GM19328 (cell line): Measurements from ENCODE around the gene ATP6V0E1.
"Not testable (repeated sequence)": the region's sequence is repeated elsewhere in the genome, so short reads cannot be mapped to it uniquely, and the experiment has no call there.

Experiments
- ATAC-seq: cut with Tn5 transposase; IDR thresholded peaks from one replicate; pipeline ENCODE4 v1.9.1; 2021; ENCODE audit warnings: mild to moderate bottlenecking, moderate library complexity; ENCODE audit not compliant: unreplicated experiment

ATP6V0E1 gene

DNA sequence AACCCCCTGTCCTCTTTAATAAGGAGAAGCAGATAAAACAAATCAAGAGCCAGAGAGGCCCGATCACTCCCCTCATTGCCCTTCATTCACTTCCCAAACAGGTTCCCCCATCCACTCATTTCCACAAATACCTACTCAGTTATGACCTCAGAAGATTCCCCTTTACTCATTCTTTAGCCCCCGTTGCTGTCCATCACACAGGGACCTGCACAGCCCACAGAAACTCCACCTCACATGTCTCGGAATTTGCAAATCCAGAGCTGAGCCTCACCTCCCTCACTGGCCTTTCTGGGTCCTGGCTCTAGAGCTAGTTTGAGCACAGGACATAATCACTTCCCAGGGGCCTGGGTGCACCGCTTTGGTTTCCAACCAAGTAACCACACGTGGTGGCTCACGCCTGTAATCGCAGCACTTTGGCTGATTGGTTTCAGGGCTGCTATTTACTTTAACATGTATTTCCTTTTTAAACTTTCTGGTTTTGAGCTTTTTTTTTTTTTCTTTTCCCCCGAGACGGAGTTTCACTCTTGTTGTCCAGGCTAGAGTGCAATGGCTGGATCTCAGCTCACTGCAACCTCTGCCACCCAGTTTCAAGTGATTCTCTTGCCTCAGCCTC lies 17.8 kb downstream of the ATP6V0E1 start:
- peak; percentile 81 for ATAC-seq

DNA sequence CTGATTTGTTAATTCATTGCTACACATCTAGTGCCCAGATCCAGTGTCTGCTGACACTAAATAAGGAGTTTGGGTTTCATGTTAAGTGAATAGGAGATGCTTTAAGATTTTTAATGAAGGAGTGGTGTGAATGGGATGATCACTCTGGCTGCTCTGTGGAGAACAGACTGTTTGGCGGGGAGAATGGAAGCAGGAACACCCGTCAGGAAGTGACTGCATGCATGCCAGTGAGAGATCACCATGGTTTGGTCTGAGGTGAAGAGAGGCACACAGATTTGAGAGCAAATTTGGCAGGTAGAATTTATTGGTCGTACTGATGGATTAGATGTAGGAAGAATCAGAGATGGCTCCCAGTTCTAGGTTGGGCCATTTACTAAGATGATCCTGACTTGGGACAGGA lies 19.8 kb downstream of the ATP6V0E1 start:
- no peak for ATAC-seq

DNA sequence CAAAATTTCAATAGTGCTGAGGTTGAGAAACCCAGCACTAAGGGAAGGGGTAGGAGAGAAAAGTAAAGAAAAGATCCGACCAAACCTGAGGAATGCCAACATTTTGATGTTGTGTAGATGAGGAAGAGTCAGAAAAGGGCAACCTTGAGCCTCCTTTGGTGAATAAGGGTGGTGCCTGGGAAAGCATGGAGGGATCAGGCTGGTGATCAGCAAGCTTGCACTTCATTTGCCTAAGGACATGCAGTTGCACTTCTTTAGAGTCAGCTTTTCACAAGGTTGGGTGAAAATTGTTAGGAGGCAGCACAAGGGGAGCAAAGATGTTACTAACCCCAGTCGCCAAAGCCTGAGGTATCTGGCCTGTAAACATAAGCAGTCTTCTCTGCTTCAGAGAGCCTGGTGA lies 20.4 kb downstream of the ATP6V0E1 start:
- ATAC-seq = no peak

DNA sequence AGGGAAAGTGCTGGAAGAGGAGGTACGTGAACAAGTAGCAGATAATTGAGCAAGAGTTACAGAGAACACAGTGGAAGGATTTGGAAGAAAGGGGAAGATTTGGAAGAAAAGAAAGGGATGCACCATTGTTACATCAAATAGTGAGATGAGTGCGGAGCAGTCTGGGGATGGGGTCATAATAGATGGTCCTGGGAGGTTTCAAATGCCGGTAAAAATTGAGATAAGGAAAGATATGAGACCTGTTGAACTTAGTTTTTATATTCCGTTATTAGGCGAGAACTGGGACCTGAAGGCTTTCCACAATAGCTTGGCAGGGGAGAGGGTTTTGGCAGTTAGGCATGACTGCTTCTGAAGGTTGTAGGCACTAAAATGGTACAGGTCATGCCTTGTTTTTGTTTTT lies 20.9 kb downstream of the ATP6V0E1 start:
- ATAC-seq = no peak

DNA sequence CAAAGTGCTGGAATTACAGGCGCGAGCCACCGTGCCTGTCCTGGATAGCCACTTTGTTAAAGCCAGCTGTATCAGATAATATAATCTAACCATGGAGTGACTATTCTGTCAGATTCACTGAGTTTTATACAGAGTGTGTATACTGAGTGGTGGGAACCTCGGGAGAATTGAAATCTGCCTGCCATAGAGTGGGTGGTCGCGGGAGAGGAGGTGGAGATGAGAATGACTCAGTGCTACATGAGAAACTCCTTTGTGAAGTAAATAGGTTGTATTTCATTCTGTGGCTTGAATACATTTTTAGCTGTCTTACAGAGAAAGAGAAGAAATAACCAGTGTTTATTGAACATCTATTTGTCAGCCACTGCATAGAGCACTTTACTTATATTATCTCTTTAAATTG lies 26.4 kb downstream of the ATP6V0E1 start:
- no peak for ATAC-seq

DNA sequence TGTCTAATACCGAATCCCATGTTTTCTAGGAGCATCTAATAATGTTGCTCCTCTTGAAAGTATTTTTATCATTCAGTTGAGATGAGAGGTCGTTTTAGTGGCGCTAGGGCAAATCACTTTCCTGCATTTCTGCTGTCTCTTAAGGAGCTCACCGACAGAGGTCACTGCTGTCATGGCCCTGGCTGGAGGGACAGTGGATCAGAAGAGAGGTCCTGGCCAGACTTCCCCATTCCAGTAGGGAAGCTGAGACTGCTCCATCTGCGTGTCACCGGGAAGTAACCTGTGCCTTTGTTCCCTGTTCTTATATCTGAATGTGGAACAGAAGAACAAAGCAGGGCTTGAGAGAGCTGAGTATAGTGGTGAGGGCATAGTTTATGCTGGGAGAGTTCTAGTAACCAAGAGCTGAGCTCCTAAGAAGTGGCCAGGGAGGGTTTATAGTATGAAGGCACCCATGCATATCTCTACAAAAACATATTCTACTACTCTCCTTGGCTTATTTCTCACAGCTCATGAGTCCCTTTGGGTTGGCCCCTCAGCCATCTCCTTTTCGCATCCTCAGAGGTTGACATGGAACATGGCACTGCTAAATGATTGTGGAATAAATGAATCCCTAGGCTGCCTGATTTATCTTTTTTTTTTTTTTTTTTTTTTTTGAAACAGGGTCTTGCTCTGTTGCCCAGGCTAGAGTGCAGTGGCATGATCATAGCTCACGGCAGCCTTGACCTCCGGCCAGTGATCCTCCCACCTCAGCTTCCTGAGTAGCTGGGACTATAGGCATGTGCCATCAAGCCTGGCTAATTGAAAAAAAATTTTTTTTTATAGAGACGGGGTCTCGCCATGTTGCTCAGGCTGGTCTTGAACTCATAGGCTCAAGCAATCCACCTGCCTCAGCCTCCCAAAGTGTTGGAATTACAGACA lies 27.2 kb downstream of the ATP6V0E1 start:
- ATAC-seq = no peak

DNA sequence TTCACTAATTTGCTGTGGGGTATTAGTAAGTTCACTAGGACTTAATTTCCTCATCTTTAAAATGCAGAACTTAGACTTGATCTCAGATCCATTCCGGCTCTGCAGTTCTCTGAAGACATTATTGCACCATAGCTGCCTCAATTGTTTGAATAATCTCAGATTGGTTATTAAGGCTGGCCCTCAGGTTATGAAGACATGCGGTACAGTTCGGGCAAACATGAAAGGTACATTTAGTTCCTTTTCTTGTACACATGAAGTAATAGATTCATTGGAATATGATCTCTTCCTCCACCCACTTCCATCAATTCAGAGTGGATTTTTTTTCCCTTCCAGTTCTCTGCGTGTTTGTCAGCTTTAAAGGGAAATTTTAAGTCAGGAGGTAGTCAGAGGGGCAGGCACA lies 28.0 kb downstream of the ATP6V0E1 start:
- no peak for ATAC-seq

DNA sequence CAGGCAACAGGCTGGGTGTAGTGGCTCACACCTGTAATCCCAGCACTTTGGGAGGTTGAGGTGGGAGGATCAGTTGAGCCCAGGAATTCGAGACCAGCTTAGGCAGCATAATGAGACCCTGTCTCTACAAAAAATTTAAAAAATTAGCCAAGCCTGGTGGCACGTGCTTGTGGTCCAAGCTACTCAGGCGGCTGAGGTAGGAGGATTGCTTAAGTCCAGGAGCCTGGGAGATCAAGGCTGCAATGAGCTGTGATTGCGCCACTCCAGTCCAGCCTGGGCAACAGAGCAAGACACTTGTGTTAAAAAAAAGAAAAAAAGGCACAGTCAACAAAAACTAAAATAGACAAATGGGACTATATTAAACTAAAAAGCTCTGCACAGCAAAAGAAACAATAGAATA lies 29.3 kb downstream of the ATP6V0E1 start:
- no peak for ATAC-seq

DNA sequence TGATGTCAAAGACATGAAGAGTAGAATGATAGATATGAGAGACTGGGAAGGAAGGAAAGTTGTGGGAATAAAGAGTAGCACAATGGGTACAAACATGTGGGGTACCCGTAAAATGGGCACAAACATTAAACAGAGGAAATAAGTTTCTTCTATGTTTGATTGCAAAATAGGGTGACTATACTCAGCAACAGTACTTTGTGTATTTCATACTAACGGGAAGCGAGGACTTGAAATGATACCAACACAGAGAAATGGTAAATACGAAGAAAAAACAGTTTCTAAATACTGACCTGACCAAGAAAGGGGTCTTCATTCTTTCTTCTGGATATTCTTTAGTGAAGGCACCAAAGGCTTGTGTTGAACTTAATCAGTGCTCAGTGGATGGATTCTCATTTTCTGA lies 31.1 kb downstream of the ATP6V0E1 start:
- no peak for ATAC-seq

DNA sequence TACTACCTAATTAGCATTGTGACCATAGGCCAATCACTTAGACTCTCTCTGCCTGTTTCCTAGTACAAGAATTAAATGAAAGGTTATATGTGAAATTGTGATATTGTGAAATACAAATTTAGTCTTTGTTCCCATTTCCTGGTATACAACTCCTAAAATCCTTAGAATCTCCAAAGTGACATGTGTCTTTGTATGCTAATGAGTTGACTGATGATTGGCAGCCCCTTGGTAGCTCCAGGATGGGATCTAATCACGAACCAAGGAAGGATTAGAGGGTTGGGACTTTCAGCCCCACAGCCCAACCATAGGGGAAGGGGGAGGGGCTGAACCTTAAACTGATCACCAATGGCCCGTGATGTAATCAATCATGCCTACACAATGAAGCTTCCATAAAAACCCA lies 31.6 kb downstream of the ATP6V0E1 start:
- no peak for ATAC-seq

DNA sequence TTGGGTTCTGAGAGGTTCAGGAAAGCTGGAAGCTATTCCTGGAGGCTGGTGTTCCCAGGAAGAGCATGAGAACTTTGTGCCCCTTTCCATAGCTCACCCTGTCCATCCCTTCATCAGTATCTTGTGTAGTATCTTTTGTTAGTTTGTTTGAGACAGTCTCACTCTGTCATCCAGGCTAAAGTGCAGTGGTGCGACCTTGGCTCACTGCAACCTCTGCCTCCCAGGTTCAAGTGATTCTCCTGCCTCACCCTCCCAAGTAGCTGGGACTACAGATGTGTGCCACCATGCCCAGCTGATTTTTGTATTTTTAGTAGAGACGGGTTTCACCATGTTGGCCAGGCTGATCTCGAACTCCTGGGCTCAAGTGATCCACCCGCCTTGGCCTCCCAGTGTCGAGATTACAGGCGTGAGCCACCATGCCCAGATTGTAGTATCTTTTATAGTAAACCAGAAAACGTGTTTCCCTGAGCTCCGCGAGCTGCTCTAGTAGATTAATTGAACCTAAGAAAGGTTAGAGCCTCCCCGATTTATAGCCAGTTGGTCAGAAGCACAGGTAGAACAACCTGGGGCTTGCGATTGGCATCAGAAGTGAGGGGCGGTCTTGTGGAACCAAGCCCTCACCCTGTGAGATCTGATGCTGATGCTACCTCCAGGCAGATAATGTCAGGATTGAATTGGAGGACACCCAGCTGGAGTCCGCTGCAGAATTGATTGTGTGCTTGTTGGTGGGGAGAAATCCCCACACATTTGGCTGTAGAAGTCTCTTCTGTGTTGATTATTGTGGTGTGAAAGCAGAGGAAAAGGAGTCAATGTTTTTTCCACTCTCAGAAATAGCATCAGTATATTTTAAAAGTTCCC lies 32.3 kb downstream of the ATP6V0E1 start:
- ATAC-seq = no peak

DNA sequence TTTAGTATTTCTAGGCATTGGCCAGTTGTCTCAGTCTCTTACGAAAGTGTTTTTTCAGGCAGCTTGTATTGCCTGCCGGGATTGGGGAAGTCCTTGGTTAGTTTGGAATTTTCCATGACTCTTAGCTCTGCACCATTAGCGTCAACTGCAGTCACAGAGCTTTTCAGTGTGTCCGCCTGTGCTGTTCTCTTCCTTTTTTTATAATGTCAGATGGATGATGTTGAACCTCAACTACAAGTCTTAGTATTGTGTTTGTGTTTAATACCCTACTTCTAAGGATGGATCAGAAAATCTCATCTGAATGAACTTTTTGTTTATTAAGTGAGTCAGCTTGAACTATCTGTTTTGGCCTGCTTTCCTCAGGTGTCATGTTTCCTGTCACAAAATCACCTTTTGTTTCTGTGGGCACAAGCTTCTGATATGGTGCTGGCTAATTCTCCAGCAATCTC lies 33.1 kb downstream of the ATP6V0E1 start:
- no peak for ATAC-seq

DNA sequence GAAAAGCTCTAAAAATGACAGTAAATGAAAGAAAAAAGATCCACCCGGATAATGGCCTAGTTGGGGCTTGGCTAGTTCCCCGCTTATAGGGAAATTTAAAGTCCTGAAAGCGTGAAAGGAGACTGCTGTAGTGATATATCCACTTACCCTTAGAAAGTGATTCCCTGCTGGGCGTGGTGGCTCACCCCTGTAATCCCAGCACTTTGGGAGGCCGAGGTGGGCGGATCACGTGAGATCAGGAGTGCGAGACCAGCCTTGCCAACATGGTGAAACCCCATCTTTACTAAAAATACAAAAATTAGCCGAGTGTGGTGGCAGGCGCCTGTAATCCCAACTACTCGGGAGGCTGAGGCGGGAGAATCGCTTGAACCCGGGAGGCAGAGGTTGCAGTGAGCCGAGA lies 33.5 kb downstream of the ATP6V0E1 start:
- ATAC-seq = not testable (repeated sequence)

DNA sequence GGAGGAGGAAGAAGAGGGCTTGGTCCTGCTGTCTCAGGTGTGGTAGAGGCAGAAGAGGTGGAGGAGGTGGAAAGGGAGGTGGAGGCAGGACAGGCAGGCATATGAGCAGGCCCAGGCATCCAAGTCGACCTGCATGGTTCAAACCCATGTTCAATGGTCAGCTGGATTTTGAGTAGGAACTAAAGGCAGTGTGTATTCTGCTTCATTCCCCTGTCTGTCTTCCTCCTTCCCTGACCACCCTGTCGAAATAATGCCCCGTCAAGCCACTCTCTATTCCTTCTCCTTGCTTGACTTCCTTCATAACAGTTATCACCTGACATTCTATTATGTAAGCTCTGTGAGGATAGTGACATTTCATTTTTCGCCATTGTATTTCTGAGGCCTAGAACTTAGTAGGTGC lies 34.8 kb downstream of the ATP6V0E1 start:
- no peak for ATAC-seq

DNA sequence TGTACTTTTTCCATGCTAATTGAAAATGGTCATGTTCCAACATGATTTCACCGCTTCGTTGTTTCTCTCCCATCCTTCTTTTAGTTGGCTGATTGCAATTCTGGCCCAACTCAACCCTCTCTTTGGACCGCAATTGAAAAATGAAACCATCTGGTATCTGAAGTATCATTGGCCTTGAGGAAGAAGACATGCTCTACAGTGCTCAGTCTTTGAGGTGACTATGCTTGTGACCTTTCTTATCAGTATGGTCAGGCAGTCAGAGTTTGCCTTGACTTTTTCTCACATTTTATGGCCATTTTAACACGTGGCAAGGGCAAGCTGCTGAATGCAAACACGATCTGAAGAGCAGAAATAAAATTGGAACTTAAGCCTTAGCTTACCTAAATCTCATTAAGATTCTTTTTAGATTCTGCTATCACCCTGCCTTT lies 36.6 kb downstream of the ATP6V0E1 start:
- ATAC-seq = no peak

DNA sequence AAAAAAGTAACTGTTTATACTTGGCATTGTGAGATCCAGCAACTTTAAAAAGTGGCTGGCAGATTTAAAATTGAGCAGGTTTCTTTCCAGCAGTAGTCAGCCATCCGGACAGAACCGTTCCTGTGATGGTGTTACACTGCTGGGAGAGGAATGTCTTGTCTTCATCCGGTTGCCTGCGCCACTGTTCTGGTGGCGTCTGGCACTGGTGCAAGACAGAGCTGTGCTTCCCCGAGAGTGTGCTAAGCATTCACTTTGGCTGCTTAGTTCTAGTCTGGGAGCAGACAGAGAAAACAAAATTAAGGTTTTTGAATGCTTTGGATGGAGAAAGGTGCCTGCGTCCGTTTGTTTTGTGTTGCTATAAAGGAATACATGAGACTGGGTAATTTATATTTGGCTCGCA lies 37.1 kb downstream of the ATP6V0E1 start:
- no peak for ATAC-seq

DNA sequence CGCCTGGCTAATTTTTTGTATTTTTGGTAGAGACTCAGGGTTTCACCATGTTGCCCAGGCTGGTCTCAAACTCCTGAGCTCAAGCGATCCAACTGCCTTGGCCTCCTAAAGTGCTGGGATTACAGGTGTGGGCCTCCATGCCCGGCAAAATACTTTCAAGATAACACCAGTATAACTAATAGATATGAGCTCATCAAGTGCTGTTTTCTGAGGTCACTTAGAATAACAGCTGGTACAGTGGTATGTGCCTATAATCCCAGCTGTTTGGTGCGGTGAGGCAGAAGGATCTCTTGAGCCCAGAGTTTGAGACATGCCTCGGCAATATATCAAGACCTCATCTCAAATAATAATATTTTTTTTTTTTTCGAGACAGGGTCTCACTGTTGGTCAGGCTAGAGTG lies 42.1 kb downstream of the ATP6V0E1 start:
- no peak for ATAC-seq

DNA sequence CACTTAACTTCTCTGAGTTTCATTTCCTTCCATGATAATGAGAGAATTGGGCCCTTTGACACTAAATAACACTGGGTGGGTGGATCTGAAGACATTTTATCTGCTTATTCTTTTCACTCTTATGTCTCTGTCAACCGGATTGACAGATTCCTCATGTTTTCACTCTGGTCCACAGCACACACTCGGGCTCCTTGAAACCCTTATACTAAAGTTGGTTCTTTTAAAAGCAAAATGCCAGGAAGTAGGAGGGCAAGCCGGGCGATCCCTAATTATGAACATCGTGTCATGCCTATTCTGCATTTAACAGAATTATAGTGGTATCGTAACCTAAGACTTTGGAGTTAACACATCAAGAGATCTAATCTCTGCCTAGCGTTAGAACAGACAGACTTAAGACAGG lies 44.3 kb downstream of the ATP6V0E1 start:
- no peak for ATAC-seq

DNA sequence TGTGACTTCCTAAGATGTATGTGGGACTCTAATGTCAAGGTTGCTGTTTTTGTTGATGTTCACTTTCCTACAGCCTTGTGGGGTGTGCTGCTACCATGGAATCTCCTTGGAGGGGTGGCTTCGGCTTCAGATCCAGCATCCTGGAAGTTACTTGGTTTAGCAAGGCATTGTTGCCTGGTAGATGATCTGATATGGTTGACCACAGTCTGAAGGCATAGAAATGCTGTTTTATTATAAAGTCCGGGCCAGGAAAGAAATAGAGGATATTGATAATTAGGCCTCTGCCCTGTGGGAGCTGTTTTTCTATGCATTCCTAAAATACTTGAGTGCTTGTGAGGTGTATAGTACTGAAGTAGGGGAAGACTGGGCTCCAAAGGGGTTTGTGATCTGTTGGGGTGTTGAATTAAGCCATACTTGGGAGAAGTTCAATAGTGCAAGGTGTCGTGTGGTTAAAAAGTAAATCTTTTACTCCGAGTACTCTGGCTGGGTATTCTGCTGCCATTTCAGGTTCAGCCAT lies 45.3 kb downstream of the ATP6V0E1 start:
- ATAC-seq = no peak

DNA sequence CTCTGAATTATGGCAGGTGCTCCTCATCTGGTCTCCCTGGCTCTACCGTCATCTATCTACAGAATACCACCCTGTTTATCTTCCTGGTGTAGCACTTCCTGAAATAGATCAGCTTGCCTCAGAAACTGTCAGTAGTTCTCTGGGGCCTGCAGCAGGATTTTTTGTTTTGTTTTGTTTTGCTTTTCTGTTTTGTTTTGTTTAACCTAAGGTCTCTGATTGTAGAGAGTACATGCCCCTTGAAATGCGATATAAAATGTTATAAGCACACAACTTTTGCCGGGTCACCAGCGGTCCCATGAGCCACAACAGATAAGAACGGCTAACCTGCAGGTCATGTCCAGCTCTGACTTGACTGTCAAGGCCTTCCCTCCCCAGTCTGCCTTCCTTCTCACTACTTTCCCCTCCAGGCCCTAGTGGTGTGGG lies 45.9 kb downstream of the ATP6V0E1 start:
- ATAC-seq = no peak

DNA sequence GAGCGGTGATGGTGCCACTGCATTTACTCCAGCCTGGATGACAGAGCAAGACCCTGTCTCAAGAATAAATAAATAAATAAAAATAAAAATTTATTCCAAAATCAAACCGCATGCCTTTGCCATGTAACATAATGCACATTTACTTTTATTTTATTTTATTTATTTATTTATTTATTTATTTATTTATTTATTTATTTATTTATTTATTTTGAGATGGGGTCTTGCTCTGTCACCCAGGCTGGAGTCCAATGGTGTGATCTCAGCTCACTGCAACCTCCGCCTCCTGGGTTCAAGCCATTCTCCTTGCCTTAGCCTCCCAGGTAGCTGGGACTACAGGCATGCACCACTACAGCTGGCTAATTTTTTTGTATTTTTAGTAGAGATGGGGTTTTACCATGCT lies 48.5 kb downstream of the ATP6V0E1 start:
- not testable (repeated sequence) for ATAC-seq
